OCI-LY7 (cell line): ENCODE data around the gene LGI4. TPM values are rescaled to one million over a fixed set of nuclear protein-coding genes. Genes with fewer than 3 reads are reported as not detected.

Source experiments
- BruUV-seq: library from RNA; stranded (reverse); fragments of 400-500 nt; replicated peaks from 2 replicates; lab custom pipeline; 2021; lab: Mats Ljungman, UMichigan
- CTCF ChIA-PET: fragments of 300-600 bp; sonication (Branson Sonifier 250); formaldehyde crosslinking; loops from one replicate; lab custom pipeline; 2022; ENCODE audit warnings: antibody characterized with exemption; ENCODE audit not compliant: unreplicated experiment; lab: Charles Lee
- POLR2A ChIA-PET: fragments of 300-600 bp; sonication (Branson Sonifier 250); formaldehyde crosslinking; loops from one replicate; lab custom pipeline; 2022; ENCODE audit warnings: antibody characterized with exemption; lab: Charles Lee
- DNase-seq: peaks from one replicate; pipeline ENCODE4 v3.0.0-alpha.2; 2015; ENCODE audit warnings: low spot score
- H2AFZ ChIP-seq: fragments of 200-600 bp; sonication (generic), shearing (Covaris generic); 2 replicates; pipeline ENCODE4 v1.6.1; 2014; ENCODE audit warnings: mild to moderate bottlenecking, antibody characterized with exemption, low read length, moderate library complexity
- H3K27ac ChIP-seq: fragments of 200-600 bp; sonication (generic); 2 replicates; pipeline ENCODE4 v1.5.1; 2014; ENCODE audit warnings: mixed run types, low read depth, mild to moderate bottlenecking, moderate library complexity, low read length, inconsistent platforms; ENCODE audit not compliant: poor library complexity, severe bottlenecking
- H3K36me3 ChIP-seq: fragments of 200-600 bp; sonication (generic); 2 replicates; pipeline ENCODE4 v1.6.1; 2014; ENCODE audit warnings: mild to moderate bottlenecking, antibody characterized with exemption, low read length, moderate library complexity, mixed read lengths; ENCODE audit not compliant: insufficient read depth
- H3K4me1 ChIP-seq: fragments of 200-600 bp; sonication (generic); 2 replicates; pipeline ENCODE4 v1.5.1; 2014; ENCODE audit warnings: mild to moderate bottlenecking, low read length; ENCODE audit not compliant: insufficient read depth, poor library complexity, severe bottlenecking
- H3K4me2 ChIP-seq: fragments of 200-600 bp; sonication (generic); 2 replicates; pipeline ENCODE4 v1.6.1; 2014; ENCODE audit warnings: mild to moderate bottlenecking, low read length
- H3K4me3 ChIP-seq: fragments of 200-600 bp; sonication (generic); 2 replicates; pipeline ENCODE4 v1.5.1; 2014; ENCODE audit warnings: mild to moderate bottlenecking, low read depth, low read length; ENCODE audit not compliant: poor library complexity, severe bottlenecking
- H3K79me2 ChIP-seq: fragments of 200-600 bp; sonication (generic); 2 replicates; pipeline ENCODE4 v1.6.1; 2016; ENCODE audit warnings: low read depth, mild to moderate bottlenecking, low read length, moderate library complexity, mixed read lengths; ENCODE audit not compliant: insufficient read depth
- H3K9me2 ChIP-seq: fragments of 200-600 bp; sonication (generic); 2 replicates; pipeline ENCODE4 v1.6.1; 2016; ENCODE audit warnings: mild to moderate bottlenecking, low read length, mixed read lengths; ENCODE audit not compliant: insufficient read depth
- H3K9me3 ChIP-seq: fragments of 200-600 bp; sonication (generic); 2 replicates; pipeline ENCODE4 v1.6.1; 2014; ENCODE audit warnings: mild to moderate bottlenecking, mixed run types, low read length, mixed read lengths
- H4K20me1 ChIP-seq: fragments of 200-600 bp; sonication (generic); 2 replicates; pipeline ENCODE4 v1.6.1; 2014; ENCODE audit warnings: mild to moderate bottlenecking, antibody characterized with exemption, low read length, moderate library complexity, mixed read lengths; ENCODE audit not compliant: insufficient read depth
- CTCF ChIP-seq: fragments of 200-600 bp; sonication (generic); conservative IDR thresholded peaks from 2 replicates; pipeline ENCODE4 v1.5.1; 2014; ENCODE audit warnings: mild to moderate bottlenecking, antibody characterized with exemption, low read length, moderate library complexity, mixed read lengths
- EZH2phosphoT487 ChIP-seq: fragments of 200-600 bp; sonication (generic); IDR thresholded peaks from 2 replicates; pipeline ENCODE4 v1.6.1; 2018; ENCODE audit warnings: low read depth, borderline replicate concordance, mild to moderate bottlenecking, mixed run types, antibody characterized with exemption, low read length, moderate library complexity, mixed read lengths
- intact Hi-C: fragments of 100-400 bp; cut with micrococcal nuclease; formaldehyde crosslinking; loops from one replicate; pipeline ENCODE4 v1.10.0; 2022; ENCODE audit not compliant: unreplicated experiment
- total RNA-seq, 2 experiments: library from RNA; depleted of rRNA in 1 of 2; stranded (reverse); fragments of >200 nt in 1 of 2; shearing (Covaris generic) in 1 of 2; gene quantifications; 2 replicates each; pipeline ENCODE4 v1.2.3, GENCODE V29; 2014 to 2022

LGI4 gene
- total RNA-seq, 2 experiments from 2014 or later = 0.28 to 5.9 TPM

GRCh38 chr19:35100588-35101533 is 34.0 kb downstream of the LGI4 start:
- no peak for DNase-seq
- Histone ChIP-seq H2AFZ (no peak overlapping the region), H3K9me3 (no peaks in the 10 kb centered on the region), H3K9me2 (no peaks in the 10 kb centered on the region), H3K4me2 (no peak overlapping the region), H3K36me3 (no peaks in the 10 kb centered on the region), H3K27ac (no peak overlapping the region), H3K4me3 (no peak overlapping the region), H3K79me2 (no peaks in the 10 kb centered on the region), H3K4me1 (no peaks in the 10 kb centered on the region), H4K20me1 (no peaks in the 10 kb centered on the region)
- no peak for TF ChIP-seq EZH2phosphoT487
- TF ChIP-seq CTCF = no peak
- intact Hi-C loops = no loop called here
- BruUV-seq = no TSS peak
- CTCF ChIA-PET = no interaction called here
- POLR2A ChIA-PET = no interaction called here

- TF ChIP-seq CTCF (no peak), EZH2phosphoT487 (no peak)
Measured at GRCh38 chr19:35099897-35100275, 35.0 kb downstream of the LGI4 start.

More at GRCh38 chr19:35099897-35100275, 35.0 kb downstream of the LGI4 start:
- DNase-seq = no peak
- intact Hi-C loops = no loop called here
- no peak overlapping the region for H3K4me2 ChIP-seq
- H3K9me3 ChIP-seq = no peaks in the 10 kb centered on the region
- no peak overlapping the region for H3K4me3 ChIP-seq
- no peaks in the 10 kb centered on the region for H3K79me2 ChIP-seq
- H3K36me3 ChIP-seq = no peaks in the 10 kb centered on the region
- no TSS peak for BruUV-seq
- no peaks in the 10 kb centered on the region for H4K20me1 ChIP-seq
- H3K9me2 ChIP-seq = no peaks in the 10 kb centered on the region
- H3K4me1 ChIP-seq = no peaks in the 10 kb centered on the region
- ChIA-PET POLR2A (no interaction called here), CTCF (no interaction called here)
- H3K27ac ChIP-seq = no peak overlapping the region
- no peak overlapping the region for H2AFZ ChIP-seq
